PC-3 (cell line): Measurements from ENCODE around the gene VTA1. TPM values are rescaled to one million over a fixed set of nuclear protein-coding genes. Genes with fewer than 3 reads are reported as not detected.

Experiments used
- ATAC-seq: fragments of 200-7000 bp; cut with Tn5 transposase; 2 replicates; pipeline ENCODE4 v1.9.1; 2020; ENCODE audit warnings: mild to moderate bottlenecking, moderate library complexity
- BruUV-seq: library from RNA; stranded (reverse); fragments of 400-500 nt; replicated peaks from 2 replicates; lab custom pipeline; 2021; lab: Mats Ljungman, UMichigan
- CTCF ChIA-PET: fragments of 300-600 bp; sonication (Branson Sonifier 250); formaldehyde crosslinking; loops from one replicate; lab custom pipeline; 2022; ENCODE audit warnings: antibody characterized with exemption; lab: Charles Lee
- POLR2A ChIA-PET: fragments of 300-600 bp; sonication (Branson Sonifier 250); formaldehyde crosslinking; loops from one replicate; lab custom pipeline; 2022; ENCODE audit warnings: antibody characterized with exemption; ENCODE audit not compliant: unreplicated experiment; lab: Charles Lee
- DNase-seq: peaks from one replicate; pipeline ENCODE4 v3.0.0-alpha.2; 2015
- H2AFZ ChIP-seq: fragments of 300-600 bp; sonication (generic); 2 replicates; pipeline ENCODE4 v1.6.0; 2016; ENCODE audit warnings: antibody characterized with exemption, low read length
- H3F3A ChIP-seq: fragments of 300-600 bp; sonication (generic); one replicate; pipeline ENCODE4 v1.6.0; 2017; ENCODE audit warnings: antibody characterized with exemption, low read length, control low read depth, mild to moderate bottlenecking; ENCODE audit not compliant: unreplicated experiment
- H3K27ac ChIP-seq: fragments of 300-600 bp; sonication (generic); 2 replicates; pipeline ENCODE4 v1.5.1; 2016; ENCODE audit warnings: mild to moderate bottlenecking, low read length
- H3K27me3 ChIP-seq: fragments of 300-600 bp; sonication (generic); 2 replicates; pipeline ENCODE4 v1.6.1; 2016; ENCODE audit warnings: low read length, mixed read lengths
- H3K36me3 ChIP-seq: fragments of 300-600 bp; sonication (generic); 2 replicates; pipeline ENCODE4 v1.6.1; 2016; ENCODE audit warnings: low read depth, mixed run types, low read length, mixed read lengths
- H3K4me1 ChIP-seq: fragments of 300-600 bp; sonication (generic); 2 replicates; pipeline ENCODE4 v1.5.1; 2016; ENCODE audit warnings: low read length; ENCODE audit not compliant: insufficient read depth
- H3K4me2 ChIP-seq: fragments of 300-600 bp; sonication (generic); 2 replicates; pipeline ENCODE4 v1.6.0; 2016; ENCODE audit warnings: low read length
- H3K4me3 ChIP-seq: fragments of 300-600 bp; sonication (generic); 2 replicates; pipeline ENCODE4 v1.5.1; 2016; ENCODE audit warnings: mild to moderate bottlenecking, low read length, mixed read lengths
- H3K79me2 ChIP-seq: fragments of 300-600 bp; sonication (generic); 2 replicates; pipeline ENCODE4 v1.6.1; 2017; ENCODE audit warnings: low read length, mixed read lengths
- H3K9ac ChIP-seq: fragments of 300-600 bp; sonication (generic); 2 replicates; pipeline ENCODE4 v1.6.0; 2016; ENCODE audit warnings: mild to moderate bottlenecking, low read length
- H3K9me2 ChIP-seq: fragments of 300-600 bp; sonication (generic); replicated peaks from 2 replicates; pipeline ENCODE4 v1.6.1; 2016; ENCODE audit warnings: mixed run types, low read length, mixed read lengths
- H3K9me3 ChIP-seq: fragments of 300-600 bp; sonication (generic); 2 replicates; pipeline ENCODE4 v1.6.1; 2016; ENCODE audit warnings: low read length, mixed read lengths
- H4K20me1 ChIP-seq: fragments of 300-600 bp; sonication (generic); 2 replicates; pipeline ENCODE4 v1.6.1; 2016; ENCODE audit warnings: low read length, mixed read lengths
- CTCF ChIP-seq: fragments of 300-600 bp; sonication (generic); conservative IDR thresholded peaks from 2 replicates; pipeline ENCODE4 v1.5.1; 2017; ENCODE audit warnings: antibody characterized with exemption, low read depth, mild to moderate bottlenecking, low read length
- EZH2 ChIP-seq: fragments of 300-600 bp; sonication (generic); IDR thresholded peaks from one replicate; pipeline ENCODE4 v1.6.1; 2017; ENCODE audit warnings: antibody characterized with exemption, mild to moderate bottlenecking, low read length; ENCODE audit not compliant: unreplicated experiment
- EZH2phosphoT487 ChIP-seq: fragments of 300-600 bp; sonication (generic); IDR thresholded peaks from 2 replicates; pipeline ENCODE4 v1.6.1; 2018; ENCODE audit warnings: mild to moderate bottlenecking, antibody characterized with exemption, low read length, borderline replicate concordance
- intact Hi-C: fragments of 100-400 bp; cut with micrococcal nuclease; formaldehyde crosslinking; loops from 2 replicates; pipeline ENCODE4 v1.9.0; 2023
- total RNA-seq: library from RNA; depleted of rRNA; stranded (reverse); fragments of >200 nt; gene quantifications from 2 replicates; pipeline ENCODE4 v1.2.3, GENCODE V29; 2014

Gene VTA1
- total RNA-seq, 1 experiment from 2014 or later = 38.6 TPM

GRCh38 chr6:142233945-142234682 is 87.1 kb downstream of the VTA1 start:
- no peaks in the 10 kb centered on the region for H3K79me2 ChIP-seq
- no peak overlapping the region for H3K4me3 ChIP-seq
- no peak overlapping the region for H3K4me2 ChIP-seq
- intact Hi-C loops = no loop called here
- H3K27ac ChIP-seq = no peak overlapping the region
- ChIA-PET POLR2A (interaction anchor here (0.6 kb wide), 1 partner anchor 1163 kb away, joined by 5 read pairs; no protein-coding TSS in a partner anchor), CTCF (no interaction called here)
- H3K9ac ChIP-seq = no peak overlapping the region
- H3F3A ChIP-seq = no peaks in the 10 kb centered on the region
- H4K20me1 ChIP-seq = no peaks in the 10 kb centered on the region
- no peaks in the 10 kb centered on the region for H3K36me3 ChIP-seq
- H3K9me2 ChIP-seq = no peaks in the 10 kb centered on the region
- no peaks in the 10 kb centered on the region for H3K4me1 ChIP-seq
- no peak for DNase-seq
- no peaks in the 10 kb centered on the region for H3K9me3 ChIP-seq
- TF ChIP-seq EZH2 (no peak), EZH2phosphoT487 (no peak), CTCF (no peak)
- no TSS peak for BruUV-seq
- ATAC-seq = no peak
- no peak overlapping the region for H2AFZ ChIP-seq
- H3K27me3 ChIP-seq = no peaks in the 10 kb centered on the region

GRCh38 chr6:142235272-142235671 is 88.2 kb downstream of the VTA1 start:
- BruUV-seq = no TSS peak
- Histone ChIP-seq H2AFZ (no peak overlapping the region), H3K27ac (no peak overlapping the region), H3K27me3 (no peaks in the 10 kb centered on the region), H3K36me3 (no peaks in the 10 kb centered on the region), H4K20me1 (no peaks in the 10 kb centered on the region), H3K4me3 (no peak overlapping the region), H3F3A (no peaks in the 10 kb centered on the region), H3K4me2 (no peak overlapping the region), H3K9me2 (no peaks in the 10 kb centered on the region), H3K9me3 (no peaks in the 10 kb centered on the region), H3K9ac (no peak overlapping the region), H3K4me1 (no peaks in the 10 kb centered on the region), H3K79me2 (no peaks in the 10 kb centered on the region)
- ChIA-PET CTCF (no interaction called here), POLR2A (no interaction called here)
- TF ChIP-seq CTCF = no peak
- no peak for TF ChIP-seq EZH2phosphoT487
- no peak for TF ChIP-seq EZH2
- ATAC-seq (no peak), DNase-seq (no peak)
- intact Hi-C loops = no loop called here

GRCh38 chr6:142235791-142236190 is 88.7 kb downstream of the VTA1 start:
- Histone ChIP-seq H3F3A (no peaks in the 10 kb centered on the region), H3K4me2 (no peak overlapping the region), H3K4me1 (no peaks in the 10 kb centered on the region), H4K20me1 (no peaks in the 10 kb centered on the region), H3K9ac (no peak overlapping the region), H3K9me2 (no peaks in the 10 kb centered on the region), H3K4me3 (no peak overlapping the region), H3K79me2 (no peaks in the 10 kb centered on the region), H2AFZ (no peak overlapping the region), H3K36me3 (no peaks in the 10 kb centered on the region), H3K27ac (no peak overlapping the region), H3K27me3 (no peaks in the 10 kb centered on the region), H3K9me3 (no peaks in the 10 kb centered on the region)
- CTCF ChIA-PET = no interaction called here
- POLR2A ChIA-PET = no interaction called here
- ATAC-seq (no peak), DNase-seq (no peak)
- intact Hi-C loops = no loop called here
- no TSS peak for BruUV-seq
- TF ChIP-seq EZH2phosphoT487 = no peak
- TF ChIP-seq CTCF = no peak
